LNCAP (cell line): Measurements from ENCODE around the gene MYCN.

ENCODE experiments used
- TF ChIP-seq, protein P1 (sequence below): fragments of 450-650 bp; IDR thresholded peaks from 2 replicates; pipeline ENCODE4 v1.5.1; 2017; ENCODE audit warnings: mild to moderate bottlenecking

The MYCN gene

DNA sequence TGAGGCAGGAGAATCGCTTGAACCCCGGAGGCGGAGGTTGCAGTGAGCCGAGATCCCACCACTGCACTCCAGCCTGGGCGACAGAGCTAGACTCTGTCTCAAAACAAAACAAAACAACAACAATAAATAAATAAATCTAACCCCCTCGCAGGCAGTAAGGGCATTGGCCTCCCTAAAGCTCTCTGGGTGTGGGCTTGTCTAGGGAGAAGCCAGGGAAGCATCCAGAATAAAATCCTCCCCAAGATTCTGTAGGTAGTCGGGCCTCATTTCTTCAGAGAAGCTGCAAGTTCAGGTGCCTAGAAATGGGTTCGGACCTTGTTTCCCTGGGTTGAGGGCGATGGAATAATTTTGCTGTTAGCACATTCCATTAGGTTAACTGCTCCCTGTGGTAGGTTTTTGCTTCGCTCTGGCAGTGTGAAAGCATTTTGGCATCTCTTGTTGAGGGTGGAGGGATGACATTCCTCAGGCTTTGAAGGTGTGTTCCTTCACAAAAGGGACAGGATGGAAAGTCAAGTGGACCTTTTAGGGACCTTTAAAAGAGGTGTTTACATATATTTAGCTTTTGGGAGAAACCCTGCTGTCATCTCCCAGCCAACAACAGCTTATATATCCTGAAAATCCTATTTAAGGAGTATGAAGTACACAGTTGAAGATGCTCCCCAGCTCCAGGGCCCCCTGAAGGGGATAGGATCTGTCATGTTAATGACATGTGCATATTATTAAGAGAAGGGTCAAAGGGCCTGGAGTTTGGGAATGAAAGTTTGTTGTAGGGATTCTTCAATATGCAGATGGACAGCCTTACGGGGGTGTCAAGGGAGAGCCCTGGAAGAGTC lies 17.7 kb downstream of the MYCN start:
- TF ChIP-seq, protein P1, sequence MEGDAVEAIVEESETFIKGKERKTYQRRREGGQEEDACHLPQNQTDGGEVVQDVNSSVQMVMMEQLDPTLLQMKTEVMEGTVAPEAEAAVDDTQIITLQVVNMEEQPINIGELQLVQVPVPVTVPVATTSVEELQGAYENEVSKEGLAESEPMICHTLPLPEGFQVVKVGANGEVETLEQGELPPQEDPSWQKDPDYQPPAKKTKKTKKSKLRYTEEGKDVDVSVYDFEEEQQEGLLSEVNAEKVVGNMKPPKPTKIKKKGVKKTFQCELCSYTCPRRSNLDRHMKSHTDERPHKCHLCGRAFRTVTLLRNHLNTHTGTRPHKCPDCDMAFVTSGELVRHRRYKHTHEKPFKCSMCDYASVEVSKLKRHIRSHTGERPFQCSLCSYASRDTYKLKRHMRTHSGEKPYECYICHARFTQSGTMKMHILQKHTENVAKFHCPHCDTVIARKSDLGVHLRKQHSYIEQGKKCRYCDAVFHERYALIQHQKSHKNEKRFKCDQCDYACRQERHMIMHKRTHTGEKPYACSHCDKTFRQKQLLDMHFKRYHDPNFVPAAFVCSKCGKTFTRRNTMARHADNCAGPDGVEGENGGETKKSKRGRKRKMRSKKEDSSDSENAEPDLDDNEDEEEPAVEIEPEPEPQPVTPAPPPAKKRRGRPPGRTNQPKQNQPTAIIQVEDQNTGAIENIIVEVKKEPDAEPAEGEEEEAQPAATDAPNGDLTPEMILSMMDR: no peak

DNA sequence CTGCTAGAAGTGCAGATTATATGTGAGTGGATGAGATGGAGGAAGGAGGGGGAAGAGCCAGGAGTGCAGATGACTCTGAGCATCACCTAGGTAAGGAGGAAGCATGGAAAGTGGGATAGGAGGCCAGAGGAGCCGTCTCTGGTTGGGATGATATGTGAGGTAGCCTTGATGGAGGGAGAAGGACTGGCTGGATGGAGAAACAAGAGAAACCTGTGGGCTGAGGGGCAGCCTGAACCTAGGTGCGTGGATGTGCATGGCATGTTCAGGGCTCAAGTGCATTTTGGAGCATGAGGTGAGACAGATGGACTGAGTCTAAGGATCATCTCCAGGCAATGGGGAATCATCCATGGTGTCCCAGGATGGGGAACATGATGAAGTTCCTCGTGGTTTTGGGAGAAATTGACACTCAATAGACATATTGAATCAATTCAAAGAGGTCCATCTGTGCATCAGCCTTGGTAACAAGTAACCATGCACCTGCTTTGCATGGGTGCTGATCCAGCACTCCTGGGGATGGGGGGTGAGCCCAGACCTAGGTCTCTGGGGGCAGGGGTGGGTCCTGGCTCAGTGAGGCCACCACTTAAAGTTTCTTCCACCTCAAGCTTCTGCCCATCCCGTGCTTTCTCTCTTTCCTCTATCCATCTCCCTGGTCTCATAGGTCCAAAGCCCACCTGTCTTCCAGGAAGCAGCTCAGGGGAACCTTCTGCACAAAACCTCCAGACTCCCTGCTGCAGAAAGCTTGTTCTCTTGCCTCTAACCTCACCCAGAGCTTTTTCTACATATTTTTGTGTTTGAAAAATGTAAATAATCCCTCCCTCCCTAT lies 19.2 kb downstream of the MYCN start:
- TF ChIP-seq, protein P1: no peak

DNA sequence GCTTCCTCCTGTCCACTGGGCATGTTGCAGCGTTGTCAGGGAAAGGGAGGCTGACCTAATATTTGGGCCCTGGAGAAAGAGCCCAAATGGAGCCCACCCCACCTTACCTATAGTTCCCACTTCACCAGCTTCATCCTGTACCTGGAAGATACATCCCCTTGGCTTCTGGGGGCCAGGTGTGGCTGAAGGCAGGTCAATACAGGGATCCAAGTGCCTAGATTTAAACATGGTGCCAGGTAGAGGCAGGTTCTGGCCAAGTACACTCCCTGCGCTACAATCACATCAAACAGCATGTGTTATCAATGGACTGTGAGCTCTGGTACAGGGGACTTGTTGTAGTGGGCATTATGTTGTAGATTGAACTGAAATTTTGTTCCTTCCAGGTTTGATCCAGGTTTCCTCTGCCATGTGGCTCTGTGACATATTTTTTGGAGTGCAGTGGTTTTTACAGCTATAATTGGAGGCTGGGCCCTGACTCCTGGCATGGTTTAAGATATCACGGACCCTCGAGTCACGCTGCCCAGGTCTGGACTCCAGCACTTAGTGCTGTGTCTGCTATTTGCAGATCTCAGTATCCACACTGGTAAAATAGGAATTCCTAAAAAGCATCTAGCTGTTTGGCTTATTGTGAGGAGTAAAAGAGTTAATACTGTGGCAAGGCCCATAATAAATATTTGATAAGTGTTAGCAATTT lies 23.8 kb downstream of the MYCN start:
- TF ChIP-seq, protein P1: no peak

DNA sequence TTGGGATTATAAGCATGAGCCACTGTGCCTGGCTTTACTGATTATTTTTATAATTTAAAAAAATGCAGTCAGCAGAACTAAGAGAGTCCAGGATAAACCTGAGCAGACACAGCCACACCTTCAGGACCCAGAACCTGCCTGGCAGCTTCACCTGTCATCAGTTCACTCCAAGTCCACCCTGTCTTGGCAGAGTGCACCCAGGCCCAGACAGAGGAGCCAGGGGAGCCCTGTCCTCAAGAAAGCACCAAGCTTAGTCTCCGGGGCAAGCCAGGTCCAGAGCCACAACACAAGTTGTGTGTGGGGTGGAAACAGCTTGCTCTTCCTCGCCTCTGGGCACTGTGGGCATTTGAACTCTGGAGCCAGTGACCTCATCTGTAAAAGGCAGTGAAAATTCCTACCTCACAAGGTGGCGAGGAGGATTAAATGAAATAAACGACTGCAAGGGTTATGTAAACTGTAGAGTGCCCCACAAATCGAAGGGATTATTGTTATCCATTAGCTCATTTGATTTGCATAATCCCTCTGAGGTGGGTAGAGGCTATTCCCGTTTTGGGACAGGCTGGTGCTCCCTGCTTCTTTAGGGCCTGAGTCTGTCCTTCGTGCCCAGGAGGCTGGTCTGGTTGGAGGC lies 24.7 kb downstream of the MYCN start:
- TF ChIP-seq, protein P1: no peak

DNA sequence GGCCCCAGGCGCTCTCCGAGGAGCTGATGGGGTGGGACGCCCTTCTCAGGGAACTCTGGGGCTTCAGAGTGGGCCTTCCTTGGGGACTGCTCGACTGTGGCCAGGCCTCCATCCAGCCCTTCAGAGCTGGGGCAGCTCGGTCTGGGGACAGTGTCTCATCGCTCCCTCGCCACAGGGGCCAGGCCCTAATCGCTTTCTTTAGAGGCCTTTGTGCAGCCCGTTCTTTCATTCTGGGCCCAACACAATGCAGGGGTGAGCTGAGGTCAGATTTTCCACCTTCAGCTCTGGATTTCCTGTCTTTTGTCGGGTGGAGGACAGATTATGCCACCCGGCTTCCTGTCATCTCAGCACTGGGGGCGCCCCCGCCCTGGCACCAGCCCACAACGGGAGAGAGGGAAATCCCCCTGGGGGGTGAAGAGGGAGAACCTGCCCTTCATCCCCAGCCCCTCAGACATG lies 25.2 kb downstream of the MYCN start:
- TF ChIP-seq, protein P1: no peak

DNA sequence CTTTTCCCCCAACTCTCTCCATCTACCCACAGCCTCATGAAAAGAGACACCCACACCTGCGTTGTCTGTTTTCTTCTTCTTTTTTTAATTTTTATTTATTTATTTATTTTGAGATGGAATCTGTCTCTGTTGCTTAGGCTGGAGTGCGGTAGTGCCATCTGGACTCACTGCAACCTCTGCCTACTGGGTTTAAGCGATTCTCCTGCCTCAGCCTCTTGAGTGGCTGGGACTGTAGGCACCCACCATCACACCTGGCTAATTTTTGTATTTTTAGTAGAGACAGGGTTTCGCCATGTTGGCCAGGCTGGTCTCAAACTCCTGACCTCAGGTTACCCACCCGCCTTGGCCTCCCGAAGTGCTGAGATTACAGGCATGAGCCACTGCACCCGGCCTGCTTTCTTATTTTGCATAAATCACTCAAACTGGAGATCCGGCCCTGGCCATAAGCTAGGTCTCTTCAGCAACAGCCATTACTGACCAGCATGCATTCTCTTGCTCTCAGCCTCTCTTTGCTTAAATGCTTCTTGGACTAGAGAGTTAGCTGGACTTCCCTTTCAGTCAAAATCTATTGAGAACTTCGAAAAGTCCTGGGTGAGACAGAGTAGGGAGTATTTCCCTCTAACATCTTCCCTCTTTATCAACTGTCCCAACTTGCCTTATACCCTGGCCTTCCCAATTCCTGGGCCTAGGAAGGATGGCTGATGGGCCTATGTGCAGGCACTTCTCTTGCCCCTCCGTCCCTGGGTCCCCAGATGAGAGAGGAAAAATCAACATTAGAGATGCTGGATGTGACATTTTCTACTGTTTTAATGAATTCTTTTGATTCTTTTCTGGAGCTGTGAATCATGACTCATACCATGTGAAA lies 27.3 kb downstream of the MYCN start:
- TF ChIP-seq, protein P1: no peak
